ENCODE measurements around the gene ELAVL3.
A peak's percentile ranks its signal among the peaks of the same experiment; 100 is the strongest.
"Not testable (repeated sequence)": the region's sequence is repeated elsewhere in the genome, so short reads cannot be mapped to it uniquely, and the experiment has no call there.

The ELAVL3 gene

GRCh38 chr19:11444059-11444458, 36.8 kb downstream of the ELAVL3 start:
- H3K4me3 ChIP-seq (ENCODE audit: low read depth, low read length), result no peak overlapping the region
- H3K36me3 ChIP-seq, result peaks cover 72% of the 10 kb centered on the region
- peak overlapping the region; percentile 24 for H3K27ac ChIP-seq
- no peak for TF ChIP-seq CTCF (IDR thresholded peaks at IDR 0.05; ENCODE audit: low read depth, low read length)
- no peaks in the 10 kb centered on the region for H3K9me3 ChIP-seq (ENCODE audit: severe bottlenecking)
- DNase-seq, result no peak
- no peaks in the 10 kb centered on the region for H3K27me3 ChIP-seq (ENCODE audit: insufficient read depth, low read depth, severe bottlenecking)

- Histone ChIP-seq H3K4me3 (ENCODE audit: low read depth, low read length) (no peak overlapping the region), H3K36me3 (peaks cover 61% of the 10 kb centered on the region)
- TF ChIP-seq CTCF (IDR thresholded peaks at IDR 0.05; ENCODE audit: low read depth, low read length), result no peak
These were observed 42.9 kb downstream of the ELAVL3 start for GRCh38 chr19:11437955-11438354.

GRCh38 chr19:11435833-11436313, 45.0 kb downstream of the ELAVL3 start:
- no peak for TF ChIP-seq CTCF (IDR thresholded peaks at IDR 0.05; ENCODE audit: low read depth, low read length)
- Histone ChIP-seq H3K9me3 (ENCODE audit: severe bottlenecking) (no peaks in the 10 kb centered on the region), H3K36me3 (peaks cover 40% of the 10 kb centered on the region), H3K27ac (peak overlapping the region; percentile 86), H3K27me3 (ENCODE audit: insufficient read depth, low read depth, severe bottlenecking) (no peaks in the 10 kb centered on the region), H3K4me3 (ENCODE audit: low read depth, low read length) (peak overlapping the region; percentile 59)
- no peak for DNase-seq

More at GRCh38 chr19:11437955-11438354, 42.9 kb downstream of the ELAVL3 start:
- no peaks in the 10 kb centered on the region for H3K9me3 ChIP-seq (ENCODE audit: severe bottlenecking)
- no peak for DNase-seq
- H3K27ac ChIP-seq, result no peak overlapping the region
- H3K27me3 ChIP-seq (ENCODE audit: insufficient read depth, low read depth, severe bottlenecking), result no peaks in the 10 kb centered on the region

- Histone ChIP-seq H3K36me3 (peaks cover 34% of the 10 kb centered on the region), H3K9me3 (ENCODE audit: severe bottlenecking) (no peaks in the 10 kb centered on the region), H3K27me3 (ENCODE audit: insufficient read depth, low read depth, severe bottlenecking) (no peaks in the 10 kb centered on the region), H3K27ac (peak within 1 kb of the TSS; percentile 86), H3K4me3 (ENCODE audit: low read depth, low read length) (peak within 1 kb of the TSS; percentile 59)
- peak; percentile 92 for TF ChIP-seq CTCF (IDR thresholded peaks at IDR 0.05; ENCODE audit: low read depth, low read length)
- DNase-seq, result peak; percentile 99
These were observed 45.6 kb downstream of the ELAVL3 start, which contains the start of the genes ODAD3 and PRKCSH for GRCh38 chr19:11435057-11435832. TSS of gene ODAD3 (minus strand) at chr19:11435121. CDS start at chr19:11435016, 105 bp downstream. TSS of gene PRKCSH (plus strand) at chr19:11435635. CDS start at chr19:11436118, 483 bp downstream.

GRCh38 chr19:11434703-11435056, 46.2 kb downstream of the ELAVL3 start:
- Histone ChIP-seq H3K36me3 (peaks cover 33% of the 10 kb centered on the region), H3K4me3 (ENCODE audit: low read depth, low read length) (peak overlapping the region; percentile 59), H3K27ac (peak overlapping the region; percentile 53), H3K27me3 (ENCODE audit: insufficient read depth, low read depth, severe bottlenecking) (no peaks in the 10 kb centered on the region), H3K9me3 (ENCODE audit: severe bottlenecking) (no peaks in the 10 kb centered on the region)
- TF ChIP-seq CTCF (IDR thresholded peaks at IDR 0.05; ENCODE audit: low read depth, low read length), result no peak
- DNase-seq, result no peak

GRCh38 chr19:11433526-11433925, 47.3 kb downstream of the ELAVL3 start:
- not testable (repeated sequence) for H3K4me3 ChIP-seq (ENCODE audit: low read depth, low read length); H3K27ac ChIP-seq; DNase-seq; H3K9me3 ChIP-seq (ENCODE audit: severe bottlenecking); H3K27me3 ChIP-seq (ENCODE audit: insufficient read depth, low read depth, severe bottlenecking)
- peaks cover 27% of the 10 kb centered on the region for H3K36me3 ChIP-seq

Measured in WERI-Rb-1 (cell line).